Transverse colon (tissue), 4 donors: ENCODE measurements around the gene LST1.

Experiments used
- POLR2A ChIP-seq: fragments of 450-650 bp; IDR thresholded peaks from one replicate; pipeline ENCODE4 v1.6.1; 2016; ENCODE audit warnings: antibody characterized with exemption, mild to moderate bottlenecking, moderate library complexity
- POLR2AphosphoS5 ChIP-seq, 3 donors: sonication (generic); formaldehyde crosslinking; IDR thresholded peaks; one replicate each; pipeline ENCODE4 v1.6.1; 2016; ENCODE audit warnings: antibody characterized with exemption in 3 of 3
- TF ChIP-seq, protein P1 (sequence below), 5 experiments: fragments of 200-600 bp in 3 of 5; fragments of 450-650 bp in 2 of 5; sonication (generic) in 3 of 5; IDR thresholded peaks; 1 replicate in 2 of 5; 2 replicates in 3 of 5; pipeline ENCODE4 v1.5.1; 2016 to 2017; ENCODE audit warnings: antibody characterized with exemption in 5 of 5, inconsistent platforms in 3 of 5, mild to moderate bottlenecking in 2 of 5, moderate library complexity in 1 of 5

DNA sequence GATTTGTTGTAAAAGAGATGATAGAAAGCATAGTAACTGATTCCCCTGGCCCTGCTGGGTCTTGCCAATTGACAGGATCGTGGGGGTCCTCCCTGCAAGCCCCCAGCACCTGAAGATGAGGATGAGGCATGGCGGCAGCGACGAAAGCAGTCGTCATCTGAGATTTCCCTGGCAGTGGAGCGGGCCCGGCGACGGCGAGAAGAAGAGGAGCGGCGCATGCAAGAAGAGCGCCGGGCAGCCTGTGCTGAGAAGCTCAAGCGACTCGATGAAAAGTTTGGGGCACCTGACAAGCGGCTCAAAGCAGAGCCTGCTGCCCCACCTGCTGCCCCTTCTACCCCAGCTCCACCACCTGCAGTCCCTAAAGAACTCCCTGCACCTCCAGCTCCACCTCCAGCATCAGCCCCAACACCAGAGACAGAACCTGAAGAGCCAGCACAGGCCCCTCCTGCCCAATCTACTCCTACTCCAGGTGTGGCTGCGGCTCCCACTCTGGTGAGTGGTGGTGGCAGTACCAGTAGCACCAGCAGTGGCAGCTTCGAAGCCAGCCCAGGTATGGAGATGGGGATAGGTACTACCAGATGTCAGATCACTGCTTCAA lies 41.7 kb downstream of the LST1 start:
- TF ChIP-seq POLR2A (no peak), POLR2AphosphoS5 (IDR thresholded peaks at IDR 0.05) (no peak)
- TF ChIP-seq, protein P1, sequence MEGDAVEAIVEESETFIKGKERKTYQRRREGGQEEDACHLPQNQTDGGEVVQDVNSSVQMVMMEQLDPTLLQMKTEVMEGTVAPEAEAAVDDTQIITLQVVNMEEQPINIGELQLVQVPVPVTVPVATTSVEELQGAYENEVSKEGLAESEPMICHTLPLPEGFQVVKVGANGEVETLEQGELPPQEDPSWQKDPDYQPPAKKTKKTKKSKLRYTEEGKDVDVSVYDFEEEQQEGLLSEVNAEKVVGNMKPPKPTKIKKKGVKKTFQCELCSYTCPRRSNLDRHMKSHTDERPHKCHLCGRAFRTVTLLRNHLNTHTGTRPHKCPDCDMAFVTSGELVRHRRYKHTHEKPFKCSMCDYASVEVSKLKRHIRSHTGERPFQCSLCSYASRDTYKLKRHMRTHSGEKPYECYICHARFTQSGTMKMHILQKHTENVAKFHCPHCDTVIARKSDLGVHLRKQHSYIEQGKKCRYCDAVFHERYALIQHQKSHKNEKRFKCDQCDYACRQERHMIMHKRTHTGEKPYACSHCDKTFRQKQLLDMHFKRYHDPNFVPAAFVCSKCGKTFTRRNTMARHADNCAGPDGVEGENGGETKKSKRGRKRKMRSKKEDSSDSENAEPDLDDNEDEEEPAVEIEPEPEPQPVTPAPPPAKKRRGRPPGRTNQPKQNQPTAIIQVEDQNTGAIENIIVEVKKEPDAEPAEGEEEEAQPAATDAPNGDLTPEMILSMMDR (IDR thresholded peaks at IDR 0.05): no peak
